Subcutaneous adipose tissue (tissue), 4 donors: ENCODE measurements around the gene KRTAP1-1. TPM values are rescaled to one million over a fixed set of nuclear protein-coding genes. Genes with fewer than 3 reads are reported as not detected.
"Not testable (repeated sequence)": the region's sequence is repeated elsewhere in the genome, so short reads cannot be mapped to it uniquely, and the experiment has no call there.

Experiments used
- CTCF ChIP-seq: fragments of 450-650 bp; IDR thresholded peaks from one replicate; pipeline ENCODE4 v1.5.1; 2016; ENCODE audit warnings: low read depth, mild to moderate bottlenecking, control low read depth, antibody characterized with exemption, moderate library complexity
- total RNA-seq, 4 donors: library from RNA; depleted of rRNA; stranded (reverse); fragments of >200 nt; gene quantifications; one replicate each; pipeline ENCODE4 v1.1.0, GENCODE V29; 2016

The KRTAP1-1 gene
- total RNA-seq, 4 donors from 2014 or later = not detected

GRCh38 chr17:41003926-41004325 is 37.3 kb downstream of the KRTAP1-1 start:
- no peak for TF ChIP-seq CTCF

- TF ChIP-seq CTCF = no peak
Measured at GRCh38 chr17:41002814-41003213, 38.4 kb downstream of the KRTAP1-1 start.

GRCh38 chr17:41001795-41002194 is 39.5 kb downstream of the KRTAP1-1 start:
- TF ChIP-seq CTCF = no peak

- TF ChIP-seq CTCF = not testable (repeated sequence)
Measured at GRCh38 chr17:40999563-40999962, 41.7 kb downstream of the KRTAP1-1 start, which contains the start of gene KRTAP3-2. KRTAP3-2 (minus strand) TSS chr17:40999906; CDS start chr17:40999853, 53 bp downstream.

GRCh38 chr17:40997361-40997760 is 43.9 kb downstream of the KRTAP1-1 start:
- no peak for TF ChIP-seq CTCF

GRCh38 chr17:40996829-40997228 is 44.4 kb downstream of the KRTAP1-1 start:
- no peak for TF ChIP-seq CTCF

- no peak for TF ChIP-seq CTCF
Measured at GRCh38 chr17:40995116-40995515, 46.1 kb downstream of the KRTAP1-1 start.
